GM21825 (cell line): ENCODE data around the gene ADAM23.

ENCODE experiments used
- ATAC-seq: cut with Tn5 transposase; IDR thresholded peaks from one replicate; pipeline ENCODE4 v1.9.1; 2021; ENCODE audit warnings: mild to moderate bottlenecking, moderate library complexity; ENCODE audit not compliant: unreplicated experiment

Gene ADAM23

DNA sequence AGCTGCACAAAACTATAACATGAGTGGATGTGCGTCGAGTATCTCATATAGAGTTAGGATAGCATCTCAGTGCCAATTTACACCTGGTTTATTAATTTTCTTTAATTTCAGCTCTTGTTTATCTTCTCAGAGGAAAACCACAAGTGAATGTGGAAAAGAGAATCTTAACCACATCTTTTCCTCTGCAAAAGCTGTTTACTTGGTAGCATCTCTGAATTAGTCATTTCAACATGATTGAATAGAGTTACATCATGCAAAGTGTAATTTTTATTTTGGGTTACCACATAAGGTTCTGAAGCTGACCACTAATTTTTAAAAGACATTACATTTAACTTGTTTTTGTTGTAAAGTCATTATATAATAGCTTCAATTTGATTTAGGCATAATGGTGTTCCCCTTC lies 115.2 kb downstream of the ADAM23 start:
- ATAC-seq, result no peak

DNA sequence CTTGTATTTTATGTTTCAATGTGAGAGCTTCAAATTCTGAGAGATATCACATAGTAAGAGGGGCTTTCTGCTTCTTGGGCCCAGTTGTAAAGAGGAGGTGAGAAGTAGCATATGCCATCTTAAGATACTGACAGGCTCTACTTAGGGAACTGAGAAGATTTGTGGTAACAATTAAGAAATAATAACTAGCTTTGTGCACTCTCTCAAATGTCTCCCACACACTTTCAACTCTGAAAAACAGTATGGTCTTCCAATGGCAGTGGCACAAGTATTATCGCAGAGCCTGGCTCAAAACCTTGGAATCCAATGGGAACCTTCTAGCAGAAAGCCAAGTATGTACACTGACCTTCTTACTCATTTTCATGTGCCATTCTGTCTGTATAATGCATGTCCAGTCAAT lies 118.6 kb downstream of the ADAM23 start:
- ATAC-seq, result no peak

DNA sequence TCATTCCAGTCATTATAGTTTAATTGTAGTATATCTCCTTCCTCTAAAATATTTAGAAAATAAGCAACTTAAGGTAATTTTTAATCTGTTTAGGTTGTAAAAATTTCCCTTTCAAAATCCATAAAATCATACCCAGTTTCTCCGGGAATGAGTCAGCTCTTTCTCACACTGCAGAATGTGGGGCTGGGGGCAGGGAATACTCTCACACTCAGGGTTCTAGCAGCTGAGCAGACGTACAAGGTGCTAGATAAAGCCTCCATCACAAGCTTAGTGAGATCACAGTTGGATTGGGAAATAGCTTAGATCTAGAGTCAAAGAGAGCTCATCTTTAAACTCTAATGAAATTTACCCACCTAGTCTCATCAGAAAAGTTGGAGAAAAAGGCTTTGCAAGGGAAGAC lies 119.0 kb downstream of the ADAM23 start:
- no peak for ATAC-seq

DNA sequence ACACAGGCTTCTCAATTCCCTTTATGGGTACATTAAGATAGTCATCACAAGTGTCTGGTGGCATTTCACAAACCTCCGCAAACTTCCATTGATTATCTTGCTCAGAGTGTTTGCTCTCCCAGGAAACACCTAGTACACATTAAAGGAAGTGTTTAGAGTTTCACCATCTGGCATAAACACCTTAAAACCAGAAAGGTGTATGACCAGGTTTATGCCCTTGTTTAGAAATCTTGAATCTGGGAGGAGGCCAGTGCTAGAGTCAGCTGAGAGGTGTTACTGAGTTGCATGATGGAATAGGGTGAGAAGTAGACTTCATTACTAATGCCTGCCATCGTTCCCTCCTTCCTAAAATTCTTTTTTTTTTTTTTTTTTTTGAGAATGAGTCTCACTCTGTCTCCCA lies 120.0 kb downstream of the ADAM23 start:
- ATAC-seq, result no peak

DNA sequence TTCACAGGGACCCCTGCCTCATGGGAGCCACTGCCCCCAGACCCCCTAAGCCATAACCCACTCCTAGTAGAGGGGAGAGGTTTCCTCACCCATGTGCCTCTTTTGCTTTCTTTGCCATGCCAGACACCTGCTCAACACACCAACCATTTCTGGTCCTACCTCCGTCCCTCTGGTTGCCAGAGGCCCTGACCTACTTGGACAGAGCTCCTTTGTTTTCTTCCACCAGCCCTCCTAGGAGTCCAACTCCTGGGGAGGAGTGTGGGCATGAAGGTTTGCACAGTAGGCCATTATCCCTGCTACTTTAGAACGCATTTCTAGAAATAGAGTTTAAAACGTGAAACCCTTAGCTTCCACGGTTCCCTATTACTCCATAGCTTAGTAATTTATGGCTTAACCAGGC lies 122.3 kb downstream of the ADAM23 start:
- no peak for ATAC-seq

DNA sequence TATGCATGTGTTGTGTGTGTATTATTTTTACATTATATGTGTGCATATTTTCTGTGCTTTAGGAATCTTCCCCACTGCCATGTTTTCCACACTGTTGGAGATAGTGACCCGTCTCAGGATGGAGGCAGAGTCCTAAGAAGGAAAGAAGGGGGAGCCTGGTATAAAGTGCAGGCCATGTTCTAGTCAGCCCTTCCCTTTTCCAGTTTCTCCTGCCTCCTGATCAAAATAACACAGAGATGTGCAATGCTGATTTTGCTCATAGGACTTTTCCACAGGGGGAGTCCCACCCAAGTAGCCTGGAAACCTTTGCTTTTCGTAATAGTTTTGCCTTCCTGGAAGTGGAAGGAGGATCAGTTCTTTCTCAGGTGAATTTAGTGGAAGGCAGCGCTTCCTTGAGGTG lies 126.1 kb downstream of the ADAM23 start:
- ATAC-seq, result no peak

DNA sequence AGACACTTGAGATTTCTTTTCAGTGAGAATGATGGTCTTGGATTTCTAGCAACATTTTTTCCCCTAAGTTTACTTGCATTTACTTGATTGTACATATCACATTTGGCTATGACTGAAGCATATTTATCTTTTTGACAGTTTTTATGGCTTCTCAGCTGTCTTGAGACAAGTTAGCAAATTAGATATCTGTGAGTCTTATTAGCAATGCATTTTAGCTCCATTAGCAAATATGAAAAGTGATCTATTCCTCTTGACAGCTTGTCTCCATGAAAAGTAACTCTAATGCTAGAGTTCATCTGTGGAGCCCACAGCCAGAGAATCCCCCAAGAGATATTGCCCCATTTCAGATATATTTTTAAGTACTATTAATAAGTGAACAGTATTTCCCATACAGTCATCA lies 126.9 kb downstream of the ADAM23 start:
- ATAC-seq, result no peak

DNA sequence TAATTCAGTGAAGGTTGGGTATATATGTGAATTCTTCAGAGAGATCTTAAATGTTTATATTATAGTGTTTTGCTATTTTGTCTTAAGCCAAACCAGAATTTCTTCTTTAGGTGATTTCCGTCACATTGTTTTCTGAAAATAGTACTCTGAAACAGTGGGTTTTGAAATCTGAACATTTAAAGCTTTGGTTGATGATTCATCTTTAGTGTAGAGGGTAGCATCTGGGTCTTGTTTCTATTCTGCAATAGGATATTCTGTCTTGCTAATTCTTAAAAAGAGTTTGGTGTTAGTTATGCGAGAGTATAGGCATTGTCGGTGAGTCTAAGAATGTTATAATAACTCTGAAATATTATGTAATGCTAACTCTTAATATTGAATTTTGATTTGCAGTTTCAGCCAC lies 129.4 kb downstream of the ADAM23 start:
- ATAC-seq, result no peak

DNA sequence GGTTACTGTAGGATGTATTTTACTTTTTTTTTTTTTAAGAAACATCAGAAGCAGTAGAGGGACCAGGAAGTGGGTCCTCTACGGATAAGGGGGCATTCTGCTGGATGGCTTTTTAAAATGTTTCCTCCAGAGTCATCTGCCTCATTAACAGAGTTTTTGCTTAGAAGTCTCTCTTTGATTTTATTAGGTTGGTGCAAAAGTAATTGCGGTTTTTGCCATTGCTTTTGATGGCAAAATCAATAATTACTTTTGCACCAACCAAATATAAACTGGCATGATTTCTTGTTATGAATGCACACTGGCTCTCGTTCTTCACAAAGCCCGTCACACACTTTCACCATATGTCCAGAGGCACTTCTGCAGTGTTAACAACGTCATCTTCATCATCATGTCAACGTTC lies 130.5 kb downstream of the ADAM23 start:
- no peak for ATAC-seq

DNA sequence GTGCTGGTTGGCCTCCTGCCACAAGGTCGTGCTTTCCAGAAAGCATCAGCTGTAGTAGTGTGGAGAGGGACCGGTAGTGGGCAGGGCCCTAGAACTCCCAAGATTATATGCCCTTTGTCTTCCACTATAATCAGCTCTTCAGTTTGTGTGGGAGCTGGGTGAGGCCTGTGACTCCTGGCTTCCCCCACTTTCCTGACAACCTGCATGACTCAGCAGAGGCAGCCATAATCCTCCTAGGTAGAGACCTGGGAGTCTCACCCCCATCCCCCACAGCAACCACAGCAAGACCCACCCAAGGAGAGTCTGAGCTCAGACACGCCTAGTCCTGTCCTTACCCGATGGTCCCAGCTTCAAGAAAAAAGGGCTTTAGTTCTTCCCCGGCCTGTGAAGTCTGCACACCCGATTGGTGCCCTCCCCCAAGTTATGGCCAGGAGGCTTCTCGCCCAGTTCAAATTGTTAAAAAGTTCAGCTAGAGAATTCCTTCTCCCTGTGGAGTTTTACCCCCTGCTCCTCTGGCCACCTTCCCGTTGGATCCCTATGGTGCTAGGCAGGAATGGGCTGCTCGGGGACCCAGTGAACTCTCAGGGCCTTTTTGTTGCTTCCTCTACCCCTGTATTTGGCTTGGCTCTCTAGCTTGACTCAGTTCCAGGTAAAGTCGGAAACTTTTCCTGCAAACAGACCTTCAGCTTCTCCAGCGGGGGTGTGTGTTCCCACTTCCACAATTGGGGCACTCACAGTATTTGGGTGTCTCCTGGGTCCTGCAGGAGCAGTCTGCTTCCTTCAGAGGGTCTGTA lies 141.2 kb downstream of the ADAM23 start:
- ATAC-seq, result no peak

DNA sequence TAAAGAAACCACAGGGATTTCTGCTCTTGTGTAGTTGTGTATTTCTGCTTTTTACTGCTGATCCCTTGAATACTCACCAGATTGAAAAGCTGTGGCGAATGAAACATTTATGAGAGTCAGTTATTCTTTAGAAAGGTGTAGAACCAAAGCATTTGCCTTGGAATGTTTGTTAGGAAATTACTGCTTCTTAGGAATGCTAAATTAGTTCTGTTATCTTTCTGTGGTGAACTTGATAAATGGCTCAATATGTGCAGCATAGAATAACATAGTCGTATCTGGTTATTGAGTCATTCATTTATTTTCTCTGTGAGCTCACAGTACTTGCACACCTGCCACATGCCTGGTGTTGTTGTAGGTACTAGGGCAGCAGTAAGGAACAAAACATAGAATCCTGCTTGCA lies 142.0 kb downstream of the ADAM23 start:
- ATAC-seq, result no peak

DNA sequence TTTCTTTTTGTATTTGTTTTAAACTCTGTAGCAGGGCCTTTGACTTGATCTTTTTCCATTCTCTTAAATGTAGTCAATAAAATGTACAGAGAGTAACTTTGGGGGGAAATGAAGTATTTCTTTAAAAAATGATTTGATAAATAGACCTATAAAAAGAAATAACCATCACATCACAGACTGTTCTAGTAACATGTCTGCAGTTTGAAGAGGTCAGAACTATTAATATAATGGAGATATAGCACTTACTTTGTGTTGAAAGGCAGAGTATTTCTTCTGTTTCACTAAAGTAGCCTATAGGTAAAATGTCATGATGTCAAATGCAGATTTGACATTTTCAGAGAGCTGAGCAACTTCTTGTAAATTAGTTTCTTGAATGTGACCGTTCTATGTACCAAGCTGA lies 143.3 kb downstream of the ADAM23 start:
- no peak for ATAC-seq

DNA sequence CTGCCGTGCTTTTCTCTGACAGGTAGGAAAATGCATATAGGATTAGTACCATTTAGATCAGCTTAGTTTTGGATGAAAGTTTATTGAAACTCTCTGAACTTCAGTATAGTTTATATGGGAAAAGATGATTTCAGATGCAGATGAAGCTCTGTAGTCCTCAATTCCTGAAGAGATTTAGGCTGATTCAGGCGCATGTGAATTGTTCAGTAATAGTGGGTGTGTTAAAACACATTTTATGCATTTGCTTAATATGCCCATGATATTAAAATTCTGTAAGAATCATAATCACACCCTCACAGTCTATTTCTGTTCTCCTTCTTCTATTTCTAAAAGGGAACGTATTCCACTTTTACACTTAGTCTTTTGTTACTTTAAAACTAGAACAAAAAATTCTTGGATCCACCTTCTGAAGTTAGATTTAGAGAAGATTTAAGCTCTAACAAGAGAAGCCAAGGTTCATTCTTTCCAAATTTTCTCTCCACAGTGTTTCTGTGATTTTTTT lies 154.4 kb downstream of the ADAM23 start:
- no peak for ATAC-seq

DNA sequence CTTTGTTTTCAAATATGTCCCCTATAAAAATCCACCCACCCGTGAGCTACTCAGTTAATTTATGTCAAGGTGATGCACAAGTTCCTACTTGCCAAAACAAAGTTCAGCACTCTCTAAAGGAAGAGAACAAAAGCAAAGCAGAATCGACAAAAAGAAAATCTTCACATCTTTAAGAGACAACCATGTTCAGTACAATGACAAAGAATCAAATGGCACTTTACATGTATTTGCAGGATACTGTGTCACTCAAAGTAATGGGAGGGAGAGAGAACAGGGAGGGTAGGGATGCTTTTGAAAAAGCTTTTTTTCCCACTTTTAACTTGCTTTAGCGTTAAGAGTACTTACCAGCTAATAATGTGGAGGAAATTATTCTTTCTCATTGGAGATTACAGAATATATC lies 159.9 kb downstream of the ADAM23 start:
- ATAC-seq, result no peak

DNA sequence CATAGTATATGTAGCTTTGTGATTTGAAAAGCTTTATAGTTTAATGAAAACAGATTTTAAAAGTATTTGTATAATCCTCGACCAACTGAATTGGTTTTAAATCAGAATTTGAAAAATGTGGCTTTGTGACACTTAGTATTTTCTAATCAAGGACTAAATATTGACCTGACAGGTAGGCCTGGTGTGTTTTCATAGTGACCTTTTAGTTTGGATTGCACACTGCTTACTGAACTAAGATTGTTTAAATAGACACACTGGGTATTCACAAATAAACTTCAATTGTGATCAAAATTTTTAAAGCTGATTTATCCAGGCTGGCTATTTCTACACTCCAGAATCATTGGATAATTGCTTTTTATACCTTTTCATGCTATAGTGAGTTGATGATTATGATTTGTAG lies 167.1 kb downstream of the ADAM23 start:
- ATAC-seq, result no peak

DNA sequence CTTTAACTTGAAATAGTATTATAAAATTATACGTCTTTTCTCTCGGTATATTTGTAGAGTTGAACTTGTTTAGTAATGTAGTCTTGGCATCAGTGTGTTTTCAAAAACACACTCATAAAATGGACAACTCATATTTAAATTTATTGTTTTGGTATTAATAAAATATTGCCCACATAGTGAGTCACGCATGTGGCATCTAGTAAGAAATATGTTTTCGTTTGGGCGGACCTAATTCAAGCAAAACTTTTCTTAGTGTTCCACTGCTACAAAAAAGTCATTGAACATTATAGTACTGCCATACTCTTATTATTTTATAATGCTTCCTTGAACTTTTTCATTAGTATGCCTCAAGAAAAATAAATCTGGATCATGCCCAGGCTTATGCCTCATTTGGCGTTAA lies 167.9 kb downstream of the ADAM23 start:
- no peak for ATAC-seq

DNA sequence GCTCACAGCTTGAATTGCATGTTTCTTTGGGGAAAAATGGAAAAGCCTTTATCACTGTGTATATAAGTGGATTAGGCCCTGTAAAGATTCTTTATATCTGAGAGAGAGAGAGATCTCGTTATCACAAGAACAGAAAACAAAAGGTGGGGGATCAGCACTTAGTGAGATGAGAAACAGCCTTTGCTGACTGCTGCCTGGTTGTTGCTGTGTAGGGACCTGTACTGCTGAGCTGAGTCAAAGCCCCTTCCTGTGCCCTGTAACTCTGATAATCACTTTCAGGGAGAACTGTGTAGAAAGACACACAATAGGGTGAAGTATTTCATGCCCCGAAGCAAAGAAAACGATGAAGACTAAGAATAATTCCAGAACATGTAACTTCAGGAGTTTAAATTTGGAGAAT lies 168.4 kb downstream of the ADAM23 start:
- ATAC-seq, result no peak

DNA sequence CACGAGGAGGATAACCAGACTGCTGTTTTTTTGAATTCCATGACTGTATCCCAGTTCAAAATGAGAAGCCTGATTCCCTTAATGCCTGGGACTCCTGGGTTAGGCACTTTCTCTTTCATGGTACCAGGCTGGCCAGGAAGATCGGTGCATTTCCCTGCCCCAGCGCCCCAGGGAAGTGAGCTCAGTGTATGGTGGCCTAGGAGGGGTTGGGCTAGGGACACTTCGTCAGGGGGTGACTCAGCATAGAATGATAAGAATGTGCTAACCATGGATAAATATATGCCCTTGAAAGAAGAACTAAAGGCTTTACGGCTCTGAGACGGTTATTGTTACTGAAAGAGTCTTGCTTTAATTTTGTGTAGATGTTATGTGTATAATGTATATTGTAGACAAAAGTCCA lies 171.5 kb downstream of the ADAM23 start:
- ATAC-seq, result no peak

DNA sequence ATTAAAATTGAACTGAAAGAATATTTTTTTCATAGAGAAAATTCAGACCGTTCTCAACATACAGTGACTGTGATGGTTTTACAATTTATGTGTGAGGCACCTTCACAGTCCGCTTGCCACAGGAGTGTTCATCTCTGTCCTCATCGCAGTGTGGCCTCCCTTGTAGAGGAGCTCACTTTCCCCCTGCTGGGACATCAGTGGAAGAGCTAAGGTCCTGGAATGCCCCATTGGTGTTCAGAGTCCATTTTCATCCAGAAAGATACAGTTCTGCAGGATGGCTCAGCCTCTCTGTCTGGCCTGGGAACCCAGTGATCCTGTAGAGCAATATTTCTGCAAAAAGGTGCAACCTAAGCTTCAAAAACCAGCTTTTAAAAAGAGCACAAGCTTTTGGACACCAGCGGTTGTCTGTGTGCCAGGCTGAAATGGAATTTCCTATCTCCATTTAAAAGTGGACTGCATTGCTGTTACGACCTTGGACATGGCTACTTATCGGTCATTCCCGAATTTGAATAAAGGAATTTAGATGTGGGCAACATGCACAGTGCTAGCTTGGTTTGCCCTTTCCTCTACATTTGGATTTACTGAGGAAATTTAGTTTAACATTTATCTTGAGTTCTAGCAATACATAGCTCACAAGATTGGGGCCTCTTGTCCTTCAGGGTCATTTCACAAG lies 172.2 kb downstream of the ADAM23 start:
- ATAC-seq, result no peak

DNA sequence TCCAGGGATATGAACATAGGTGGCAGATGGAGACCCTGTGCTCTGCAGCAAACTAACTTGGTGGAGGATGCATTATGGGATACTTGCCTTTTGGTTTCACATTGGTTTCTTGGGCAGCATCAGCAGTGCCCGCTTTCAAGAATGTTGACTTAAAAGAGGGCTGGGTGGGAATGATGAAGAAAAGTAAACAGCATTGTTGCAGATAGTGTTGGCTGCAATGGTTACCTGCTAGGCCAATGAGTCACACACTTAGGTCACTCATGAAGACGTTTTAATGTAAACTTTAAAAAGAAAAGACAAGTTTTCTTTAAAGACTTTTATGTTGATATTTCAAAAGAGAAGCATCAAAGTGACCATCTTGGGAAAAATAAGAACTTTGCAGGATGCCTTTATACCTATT lies 172.8 kb downstream of the ADAM23 start:
- no peak for ATAC-seq

DNA sequence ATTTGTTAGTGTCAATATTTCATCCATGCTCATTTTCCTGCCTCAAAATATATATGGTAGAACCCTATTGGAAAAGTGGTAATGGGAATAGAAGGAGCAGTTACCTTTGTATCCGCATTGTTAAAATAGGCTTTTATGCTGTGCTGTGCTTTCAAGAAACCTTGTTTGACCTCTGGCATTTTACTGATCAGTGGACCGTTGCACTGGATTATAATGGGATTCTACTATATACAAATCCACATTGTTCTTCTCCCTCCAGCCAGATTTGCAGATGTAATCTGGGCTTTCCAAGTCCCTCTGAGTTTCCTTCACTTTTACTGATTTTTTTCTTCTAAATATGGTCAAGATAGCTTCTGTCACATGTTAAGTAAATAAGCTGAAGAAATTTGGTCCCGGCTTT lies 175.7 kb downstream of the ADAM23 start:
- ATAC-seq, result no peak

DNA sequence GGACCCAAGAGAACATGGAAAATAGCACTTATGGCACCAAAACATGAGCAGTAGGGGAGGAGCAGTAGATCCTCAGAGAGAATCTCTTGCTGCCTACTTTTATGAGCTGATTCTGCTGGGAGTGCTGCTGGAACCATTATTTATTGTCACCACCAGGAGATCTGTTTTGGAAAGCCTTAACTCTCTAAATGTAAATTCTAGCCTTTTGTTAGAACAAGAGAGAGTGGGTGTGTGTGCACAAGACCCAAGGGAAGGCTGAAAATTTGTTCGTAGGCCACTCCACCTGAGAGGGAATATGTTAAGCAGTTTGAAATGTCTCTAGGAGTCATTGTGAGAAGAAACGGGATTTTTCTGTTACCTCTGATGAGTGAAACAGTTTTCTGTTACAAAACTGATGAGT lies 182.8 kb downstream of the ADAM23 start:
- no peak for ATAC-seq

DNA sequence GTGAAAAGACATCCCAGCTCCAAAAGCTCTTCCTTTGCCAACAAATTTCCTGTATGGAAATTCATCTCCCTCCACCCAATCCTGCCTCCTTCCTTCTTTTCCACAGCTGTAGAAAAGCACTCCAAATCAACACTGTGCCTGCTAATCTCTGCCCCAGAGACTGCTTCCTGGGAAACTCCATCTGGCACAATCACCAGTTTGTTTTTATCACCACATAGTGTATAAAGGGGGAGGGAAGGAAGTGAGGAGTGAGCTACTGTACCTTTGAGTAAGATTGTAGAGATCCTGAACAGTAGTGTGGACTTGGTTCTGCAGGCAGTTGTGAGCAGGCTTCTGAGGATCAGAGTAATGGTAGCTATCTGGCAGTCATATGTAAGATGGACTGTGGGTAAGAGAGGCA lies 184.3 kb downstream of the ADAM23 start:
- ATAC-seq, result no peak
